ENCODE results near the gene MCAT.

DNA sequence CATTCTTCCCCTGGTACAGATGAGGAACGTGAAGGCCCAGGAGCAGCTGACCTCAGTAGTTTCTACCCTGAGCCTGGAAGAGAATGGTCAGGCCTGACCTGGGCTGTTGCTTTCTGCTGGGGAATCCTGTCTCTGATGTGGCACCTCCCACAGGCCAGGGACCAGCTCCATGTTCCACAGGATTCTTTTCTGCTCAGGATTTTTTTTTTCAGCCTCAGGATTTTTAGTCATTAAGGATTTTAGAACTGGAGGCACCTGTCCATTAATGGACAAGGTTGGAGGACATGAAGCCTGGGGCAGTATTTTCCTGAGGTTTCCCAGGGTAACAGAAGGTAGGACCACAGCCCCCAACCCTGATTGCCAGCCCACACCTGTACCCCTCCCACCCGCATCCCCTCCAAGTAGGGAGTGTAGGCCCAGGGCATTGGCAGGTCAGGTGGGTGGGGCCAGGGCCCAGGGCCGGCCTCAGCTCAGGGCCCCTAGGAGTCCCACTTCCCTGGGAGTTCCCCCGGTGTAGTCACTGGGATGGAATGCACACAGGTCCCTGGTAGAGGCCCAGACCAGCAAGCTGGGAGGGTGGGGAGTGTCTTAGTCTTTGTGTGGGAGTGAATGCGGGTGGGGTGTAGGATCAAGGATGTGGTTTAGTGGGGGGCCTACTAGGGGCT lies 16.6 kb downstream of the MCAT start:
- TF ChIP-seq, protein P1, sequence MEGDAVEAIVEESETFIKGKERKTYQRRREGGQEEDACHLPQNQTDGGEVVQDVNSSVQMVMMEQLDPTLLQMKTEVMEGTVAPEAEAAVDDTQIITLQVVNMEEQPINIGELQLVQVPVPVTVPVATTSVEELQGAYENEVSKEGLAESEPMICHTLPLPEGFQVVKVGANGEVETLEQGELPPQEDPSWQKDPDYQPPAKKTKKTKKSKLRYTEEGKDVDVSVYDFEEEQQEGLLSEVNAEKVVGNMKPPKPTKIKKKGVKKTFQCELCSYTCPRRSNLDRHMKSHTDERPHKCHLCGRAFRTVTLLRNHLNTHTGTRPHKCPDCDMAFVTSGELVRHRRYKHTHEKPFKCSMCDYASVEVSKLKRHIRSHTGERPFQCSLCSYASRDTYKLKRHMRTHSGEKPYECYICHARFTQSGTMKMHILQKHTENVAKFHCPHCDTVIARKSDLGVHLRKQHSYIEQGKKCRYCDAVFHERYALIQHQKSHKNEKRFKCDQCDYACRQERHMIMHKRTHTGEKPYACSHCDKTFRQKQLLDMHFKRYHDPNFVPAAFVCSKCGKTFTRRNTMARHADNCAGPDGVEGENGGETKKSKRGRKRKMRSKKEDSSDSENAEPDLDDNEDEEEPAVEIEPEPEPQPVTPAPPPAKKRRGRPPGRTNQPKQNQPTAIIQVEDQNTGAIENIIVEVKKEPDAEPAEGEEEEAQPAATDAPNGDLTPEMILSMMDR (IDR thresholded peaks at IDR 0.05 in 8 of 11, conservative IDR thresholded peaks at IDR 0.05 in 3 of 11) = no peak
- TF ChIP-seq POLR2AphosphoS5 (IDR thresholded peaks at IDR 0.05) (no peak), POLR2A (IDR thresholded peaks at IDR 0.05) (no peak)
